CD14-positive monocyte (primary cell): ENCODE measurements around the gene SPEF2. TPM values are rescaled to one million over a fixed set of nuclear protein-coding genes. Genes with fewer than 3 reads are reported as not detected.

ENCODE experiments used
- DNase-seq, 3 donors: peaks; one replicate each; pipeline ENCODE4 v3.0.0-alpha.2; 2011 to 2022
- H2AFZ ChIP-seq: 2 replicates; pipeline ENCODE4 v1.6.0; 2012; ENCODE audit warnings: mild to moderate bottlenecking, low read depth, low read length, inconsistent platforms; ENCODE audit not compliant: insufficient read depth, poor library complexity, severe bottlenecking
- H3K27ac ChIP-seq, 2 donors: 1 replicate in 1 of 2; 2 replicates in 1 of 2; pipeline ENCODE4 v1.5.1; 2012 to 2013; ENCODE audit warnings: low read length in 2 of 2, control low read depth in 1 of 2, inconsistent platforms in 1 of 2, low read depth in 1 of 2, mild to moderate bottlenecking in 1 of 2
- H3K27me3 ChIP-seq, 2 donors: one replicate each; pipeline versions ENCODE4 v1.6.0 to v1.6.1; 2011 to 2013; ENCODE audit warnings: low read length in 2 of 2; ENCODE audit not compliant: control insufficient read depth in 2 of 2, insufficient read depth in 2 of 2
- H3K36me3 ChIP-seq, 2 donors: replicated peaks in 1 of 2; 1 replicate in 1 of 2; 2 replicates in 1 of 2; pipeline versions ENCODE4 v1.5.1 to v1.6.1; 2012 to 2013; ENCODE audit warnings: low read length in 2 of 2, control low read depth in 1 of 2, inconsistent platforms in 1 of 2, mild to moderate bottlenecking in 1 of 2; ENCODE audit not compliant: insufficient read depth in 2 of 2, control insufficient read depth in 1 of 2
- H3K4me1 ChIP-seq, 2 donors: 1 replicate in 1 of 2; 2 replicates in 1 of 2; pipeline versions ENCODE4 v1.5.1 to v1.6.1; 2012 to 2013; ENCODE audit warnings: low read length in 2 of 2, control low read depth in 1 of 2, inconsistent platforms in 1 of 2, mild to moderate bottlenecking in 1 of 2, moderate library complexity in 1 of 2; ENCODE audit not compliant: insufficient read depth in 2 of 2, control insufficient read depth in 1 of 2
- H3K4me2 ChIP-seq: replicated peaks from 2 replicates; pipeline ENCODE3; 2012; ENCODE audit warnings: low read length, moderate library complexity, mild to moderate bottlenecking; ENCODE audit not compliant: poor library complexity, severe bottlenecking; ENCODE audit errors: extremely low read depth
- H3K4me3 ChIP-seq, 3 experiments: fragments of 200-600 bp in 1 of 3; sonication (generic) in 1 of 3; replicated peaks in 1 of 3; 1 replicate in 2 of 3; 2 replicates in 1 of 3; pipeline ENCODE4 v1.5.1; 2011 to 2013; ENCODE audit warnings: low read length in 3 of 3, mild to moderate bottlenecking in 3 of 3, control low read depth in 2 of 3, low read depth in 2 of 3, inconsistent platforms in 1 of 3, moderate library complexity in 1 of 3
- H3K79me2 ChIP-seq: 2 replicates; pipeline ENCODE4 v1.6.0; 2012; ENCODE audit warnings: mild to moderate bottlenecking, control low read depth, inconsistent platforms, low read length, moderate library complexity; ENCODE audit not compliant: insufficient read depth
- H3K9ac ChIP-seq: 2 replicates; pipeline ENCODE4 v1.6.0; 2017; ENCODE audit warnings: low read length, mild to moderate bottlenecking; ENCODE audit not compliant: insufficient read depth, poor library complexity, severe bottlenecking
- H3K9me3 ChIP-seq, 2 donors: replicated peaks in 1 of 2; 1 replicate in 1 of 2; 2 replicates in 1 of 2; pipeline versions ENCODE4 v1.5.1 to v1.6.1; 2012 to 2013; ENCODE audit warnings: low read length in 2 of 2, control low read depth in 1 of 2; ENCODE audit not compliant: control insufficient read depth in 1 of 2, insufficient read depth in 1 of 2
- H4K20me1 ChIP-seq: 2 replicates; pipeline ENCODE4 v1.6.0; 2012; ENCODE audit warnings: mild to moderate bottlenecking, low read length, control low read depth, moderate library complexity; ENCODE audit not compliant: insufficient read depth
- H3K27ac Mint-ChIP-seq, 7 donors: one replicate each; pipeline ENCODE4 v1.8.0; 2020; ENCODE audit warnings: mild to moderate bottlenecking in 7 of 7, mixed read lengths in 7 of 7, moderate library complexity in 6 of 7, inconsistent platforms in 2 of 7
- H3K27me3 Mint-ChIP-seq, 3 donors: one replicate each; pipeline ENCODE4 v1.8.0; 2021 to 2022; ENCODE audit warnings: low read depth in 3 of 3, mild to moderate bottlenecking in 3 of 3, mixed read lengths in 3 of 3, moderate library complexity in 3 of 3, inconsistent platforms in 1 of 3
- H3K36me3 Mint-ChIP-seq, 2 donors: one replicate each; pipeline ENCODE4 v1.8.0; 2020; ENCODE audit warnings: mixed read lengths in 2 of 2, inconsistent platforms in 1 of 2, mild to moderate bottlenecking in 1 of 2
- H3K4me1 Mint-ChIP-seq: one replicate; pipeline ENCODE4 v1.8.0; 2020; ENCODE audit warnings: mild to moderate bottlenecking, mixed read lengths
- H3K4me3 Mint-ChIP-seq, 2 donors: one replicate each; pipeline ENCODE4 v1.8.0; 2020; ENCODE audit warnings: mild to moderate bottlenecking in 2 of 2, mixed read lengths in 2 of 2, moderate library complexity in 1 of 2
- H3K9me3 Mint-ChIP-seq, 7 donors: one replicate each; pipeline ENCODE4 v1.8.0; 2020 to 2022; ENCODE audit warnings: mixed read lengths in 7 of 7, mild to moderate bottlenecking in 6 of 7, moderate library complexity in 6 of 7, inconsistent platforms in 2 of 7
- WGBS: methylation state at CpG from one replicate; pipeline ENCODE4 v1.1.5; 2013; ENCODE audit warnings: missing lambda C conversion rate; ENCODE audit not compliant: insufficient coverage; 5-methylcytosine and 5-hydroxymethylcytosine counted together
- intact Hi-C, 2 donors: fragments of 100-400 bp; cut with micrococcal nuclease; formaldehyde crosslinking; loops; one replicate each; pipeline versions ENCODE4 v1.15.0 to v1.15.1; 2023
- polyA plus RNA-seq, 3 donors: library from polyadenylated mRNA; depleted of rRNA in 1 of 3; unstranded in 2 of 3; stranded (reverse) in 1 of 3; fragments of 300-500 nt in 2 of 3; fragments of >200 nt in 1 of 3; fragmentation: Illumina TruSeq in 2 of 3; gene quantifications; 1 replicate in 2 of 3; 2 replicates in 1 of 3; pipeline ENCODE4 v1.2.3, GENCODE V29; 2012 to 2021
- TF ChIP-seq, protein P1 (sequence below): fragments of 200-600 bp; IDR thresholded peaks from one replicate; pipeline ENCODE4 v1.8.0; 2022; ENCODE audit warnings: antibody characterized with exemption, mild to moderate bottlenecking

Gene SPEF2
- polyA plus RNA-seq, 3 donors = 0.46 to 0.96 (median 0.48) TPM

DNA sequence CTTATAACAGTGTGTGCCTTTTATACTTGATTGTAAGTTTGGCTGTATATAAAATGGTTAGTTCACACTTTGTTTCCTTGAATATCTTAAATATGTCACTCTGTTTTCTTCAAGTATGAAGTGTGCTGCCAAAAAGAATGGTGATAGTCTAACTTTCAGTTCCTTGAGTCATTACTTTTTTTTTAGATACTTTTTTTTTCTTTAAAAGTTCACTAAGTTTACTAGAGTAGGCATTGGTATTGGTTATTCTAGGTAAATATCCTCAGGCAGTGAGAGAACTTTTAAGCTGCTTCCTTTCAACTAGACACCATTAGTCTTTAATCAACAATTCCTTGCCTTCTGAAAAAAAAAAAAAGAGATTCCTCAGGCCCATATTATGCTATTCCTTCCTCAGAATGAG is 41.9 kb downstream of the SPEF2 start:
- no peaks in the 10 kb centered on the region for H4K20me1 ChIP-seq
- H3K27ac Mint-ChIP-seq = peak overlapping the region in 1 of 7 donors; percentile 61
- no peak overlapping the region for H3K4me3 ChIP-seq
- intact Hi-C loops = no loop called here
- H3K27me3 ChIP-seq = no peaks in the 10 kb centered on the region
- peaks cover 7% of the 10 kb centered on the region for H3K4me1 Mint-ChIP-seq
- H3K79me2 ChIP-seq = no peaks in the 10 kb centered on the region
- no peak overlapping the region for H3K27ac ChIP-seq
- no peak overlapping the region for H3K4me3 Mint-ChIP-seq
- no peaks in the 10 kb centered on the region for H3K36me3 ChIP-seq
- no peaks in the 10 kb centered on the region for H3K9me3 ChIP-seq
- H3K4me1 ChIP-seq = peaks cover 3% of the 10 kb centered on the region in 2 donors
- H3K9me3 Mint-ChIP-seq = peaks cover 0 to 12% (median 7%) of the 10 kb centered on the region in 7 donors
- no peak for DNase-seq
- H3K4me2 ChIP-seq = no peak overlapping the region
- TF ChIP-seq, protein P1, sequence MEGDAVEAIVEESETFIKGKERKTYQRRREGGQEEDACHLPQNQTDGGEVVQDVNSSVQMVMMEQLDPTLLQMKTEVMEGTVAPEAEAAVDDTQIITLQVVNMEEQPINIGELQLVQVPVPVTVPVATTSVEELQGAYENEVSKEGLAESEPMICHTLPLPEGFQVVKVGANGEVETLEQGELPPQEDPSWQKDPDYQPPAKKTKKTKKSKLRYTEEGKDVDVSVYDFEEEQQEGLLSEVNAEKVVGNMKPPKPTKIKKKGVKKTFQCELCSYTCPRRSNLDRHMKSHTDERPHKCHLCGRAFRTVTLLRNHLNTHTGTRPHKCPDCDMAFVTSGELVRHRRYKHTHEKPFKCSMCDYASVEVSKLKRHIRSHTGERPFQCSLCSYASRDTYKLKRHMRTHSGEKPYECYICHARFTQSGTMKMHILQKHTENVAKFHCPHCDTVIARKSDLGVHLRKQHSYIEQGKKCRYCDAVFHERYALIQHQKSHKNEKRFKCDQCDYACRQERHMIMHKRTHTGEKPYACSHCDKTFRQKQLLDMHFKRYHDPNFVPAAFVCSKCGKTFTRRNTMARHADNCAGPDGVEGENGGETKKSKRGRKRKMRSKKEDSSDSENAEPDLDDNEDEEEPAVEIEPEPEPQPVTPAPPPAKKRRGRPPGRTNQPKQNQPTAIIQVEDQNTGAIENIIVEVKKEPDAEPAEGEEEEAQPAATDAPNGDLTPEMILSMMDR = no peak
- peaks cover 0 to 3% (median 1%) of the 10 kb centered on the region in 3 donors for H3K27me3 Mint-ChIP-seq
- H3K36me3 Mint-ChIP-seq = peaks cover 19 to 34% of the 10 kb centered on the region in 2 donors
- H3K9ac ChIP-seq = no peak overlapping the region
- no peak overlapping the region for H2AFZ ChIP-seq

DNA sequence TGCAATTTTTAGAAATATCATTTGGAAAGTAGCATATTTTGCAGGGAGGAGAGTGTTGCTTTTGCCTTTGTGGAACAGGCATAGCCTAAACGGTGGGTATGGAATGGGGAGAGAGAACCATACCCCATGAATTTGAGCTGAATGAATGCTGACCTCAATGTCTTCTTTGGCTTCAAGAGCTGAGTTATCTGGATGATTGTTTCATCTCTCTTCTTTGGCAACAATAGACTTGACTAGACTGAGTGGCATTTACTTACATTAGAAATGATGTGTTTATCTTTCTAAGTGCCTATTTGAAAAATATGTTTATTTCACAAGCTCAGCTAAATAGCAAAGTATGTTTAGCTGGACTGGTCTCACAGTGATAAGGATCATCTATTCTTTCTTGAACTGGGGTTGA is 42.8 kb downstream of the SPEF2 start:
- DNase-seq = no peak
- intact Hi-C loops = no loop called here
- H3K4me3 Mint-ChIP-seq = no peak overlapping the region
- H3K4me1 Mint-ChIP-seq = peaks cover 15% of the 10 kb centered on the region
- H3K27ac ChIP-seq = no peak overlapping the region
- no peak overlapping the region for H3K9ac ChIP-seq
- no peak overlapping the region for H3K27ac Mint-ChIP-seq
- peaks cover 0 to 12% (median 7%) of the 10 kb centered on the region in 7 donors for H3K9me3 Mint-ChIP-seq
- H3K27me3 Mint-ChIP-seq = peaks cover 0 to 3% (median 1%) of the 10 kb centered on the region in 3 donors
- H3K27me3 ChIP-seq = no peaks in the 10 kb centered on the region
- H3K4me1 ChIP-seq = peaks cover 9 to 12% of the 10 kb centered on the region in 2 donors
- no peaks in the 10 kb centered on the region for H3K79me2 ChIP-seq
- H3K9me3 ChIP-seq = no peaks in the 10 kb centered on the region
- H4K20me1 ChIP-seq = no peaks in the 10 kb centered on the region
- no peak overlapping the region for H3K4me2 ChIP-seq
- no peak overlapping the region for H2AFZ ChIP-seq
- TF ChIP-seq, protein P1 = no peak
- H3K36me3 Mint-ChIP-seq = peaks cover 19 to 34% of the 10 kb centered on the region in 2 donors
- no peaks in the 10 kb centered on the region for H3K36me3 ChIP-seq
- 100% methylated on average over 1 of the region's 1 CpG for WGBS
- no peak overlapping the region for H3K4me3 ChIP-seq
